Upper lobe of left lung (tissue), 6 donors: ENCODE measurements around the gene HSPA9. TPM values are rescaled to one million over a fixed set of nuclear protein-coding genes. Genes with fewer than 3 reads are reported as not detected.

ENCODE experiments used
- ATAC-seq, 2 donors: fragments of 200-7000 bp; cut with Tn5 transposase; one replicate each; pipeline ENCODE4 v1.9.1; 2022; ENCODE audit warnings: mild to moderate bottlenecking in 2 of 2, moderate library complexity in 2 of 2; ENCODE audit not compliant: low FRiP score in 2 of 2
- DNase-seq, 2 donors: peaks; one replicate each; pipeline ENCODE4 v3.0.0-alpha.2; 2019 to 2020
- H3K27ac ChIP-seq, 4 donors: fragments of 200-600 bp; sonication (generic); one replicate each; pipeline ENCODE4 v1.5.1; 2016 to 2019
- H3K27me3 ChIP-seq, 4 donors: fragments of 200-600 bp; sonication (generic); one replicate each; pipeline ENCODE4 v1.5.1; 2017 to 2019
- H3K36me3 ChIP-seq, 4 donors: fragments of 200-600 bp; sonication (generic); one replicate each; pipeline ENCODE4 v1.5.1; 2016 to 2019
- H3K4me1 ChIP-seq, 4 donors: fragments of 200-600 bp; sonication (generic); one replicate each; pipeline ENCODE4 v1.5.1; 2018 to 2019
- H3K4me3 ChIP-seq, 4 donors: fragments of 200-600 bp; sonication (generic); one replicate each; pipeline ENCODE4 v1.5.1; 2017 to 2019; ENCODE audit warnings: mild to moderate bottlenecking in 2 of 4, moderate library complexity in 1 of 4
- H3K9me3 ChIP-seq, 4 donors: fragments of 200-600 bp; sonication (generic); one replicate each; pipeline ENCODE4 v1.5.1; 2018 to 2019
- EP300 ChIP-seq, 4 donors: sonication (generic); formaldehyde crosslinking; IDR thresholded peaks; one replicate each; pipeline ENCODE4 v1.5.1; 2017; ENCODE audit warnings: antibody characterized with exemption in 4 of 4, control low read depth in 2 of 4
- POLR2A ChIP-seq, 4 donors: fragments of 450-650 bp; IDR thresholded peaks; one replicate each; pipeline ENCODE4 v1.5.1; 2016 to 2017; ENCODE audit warnings: antibody characterized with exemption in 4 of 4, mild to moderate bottlenecking in 2 of 4
- POLR2AphosphoS5 ChIP-seq, 2 donors: sonication (generic); formaldehyde crosslinking; IDR thresholded peaks; one replicate each; pipeline ENCODE4 v1.5.1; 2017; ENCODE audit warnings: antibody characterized with exemption in 2 of 2
- WGBS, 2 donors: methylation state at CpG; one replicate each; pipeline ENCODE4 v1.1.5; 2017 to 2018; 5-methylcytosine and 5-hydroxymethylcytosine counted together
- total RNA-seq, 6 donors: library from RNA; depleted of rRNA in 4 of 6; stranded (reverse); fragments of >200 nt in 4 of 6; gene quantifications; one replicate each; pipeline versions ENCODE4 v1.1.0 to v1.2.1, GENCODE V29; 2016 to 2021
- TF ChIP-seq, protein P1 (sequence below), 6 experiments: fragments of 450-650 bp in 4 of 6; fragments of 200-600 bp in 2 of 6; sonication (generic) in 2 of 6; IDR thresholded peaks; one replicate each; pipeline ENCODE4 v1.5.1; 2016 to 2019; ENCODE audit warnings: antibody characterized with exemption in 6 of 6
- donor health status: DM: no; HTN: no; CAD: no; lungs with moderate emphysema.
- donor health status: DM: no; HTN: yes; CAD: no; lungs with severe emphysema.

The HSPA9 gene
- total RNA-seq, 6 donors from 2014 or later = 66.5 to 195 (median 139) TPM

DNA sequence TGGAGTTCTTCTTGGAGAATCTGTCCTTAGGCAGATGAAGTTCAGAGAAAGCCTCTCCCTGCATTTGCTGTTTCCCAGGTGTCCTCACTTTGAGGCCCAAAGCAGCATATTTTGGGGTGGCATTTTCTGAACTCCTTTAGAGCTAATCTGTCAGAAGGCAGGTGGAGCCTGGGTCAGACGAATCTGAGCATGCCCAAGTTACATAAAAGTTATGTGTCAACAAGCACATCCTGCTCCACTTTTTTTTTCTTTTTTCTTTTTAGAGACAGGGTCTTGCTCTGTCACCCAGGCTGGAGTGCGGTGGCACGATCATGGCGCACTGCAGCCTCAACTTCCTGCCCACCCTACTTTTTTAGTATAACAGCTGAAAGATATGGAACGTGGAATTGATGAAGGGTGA is 41.3 kb upstream of the HSPA9 start:
- H3K36me3 ChIP-seq = no peaks in the 10 kb centered on the region
- H3K9me3 ChIP-seq = no peaks in the 10 kb centered on the region
- H3K27ac ChIP-seq = no peak overlapping the region
- 77 to 85% methylated on average over 5 of the region's 5 CpGs for WGBS, 2 donors
- no peak for TF ChIP-seq POLR2A (IDR thresholded peaks at IDR 0.05)
- TF ChIP-seq POLR2AphosphoS5 (IDR thresholded peaks at IDR 0.05) = no peak
- TF ChIP-seq, protein P1, sequence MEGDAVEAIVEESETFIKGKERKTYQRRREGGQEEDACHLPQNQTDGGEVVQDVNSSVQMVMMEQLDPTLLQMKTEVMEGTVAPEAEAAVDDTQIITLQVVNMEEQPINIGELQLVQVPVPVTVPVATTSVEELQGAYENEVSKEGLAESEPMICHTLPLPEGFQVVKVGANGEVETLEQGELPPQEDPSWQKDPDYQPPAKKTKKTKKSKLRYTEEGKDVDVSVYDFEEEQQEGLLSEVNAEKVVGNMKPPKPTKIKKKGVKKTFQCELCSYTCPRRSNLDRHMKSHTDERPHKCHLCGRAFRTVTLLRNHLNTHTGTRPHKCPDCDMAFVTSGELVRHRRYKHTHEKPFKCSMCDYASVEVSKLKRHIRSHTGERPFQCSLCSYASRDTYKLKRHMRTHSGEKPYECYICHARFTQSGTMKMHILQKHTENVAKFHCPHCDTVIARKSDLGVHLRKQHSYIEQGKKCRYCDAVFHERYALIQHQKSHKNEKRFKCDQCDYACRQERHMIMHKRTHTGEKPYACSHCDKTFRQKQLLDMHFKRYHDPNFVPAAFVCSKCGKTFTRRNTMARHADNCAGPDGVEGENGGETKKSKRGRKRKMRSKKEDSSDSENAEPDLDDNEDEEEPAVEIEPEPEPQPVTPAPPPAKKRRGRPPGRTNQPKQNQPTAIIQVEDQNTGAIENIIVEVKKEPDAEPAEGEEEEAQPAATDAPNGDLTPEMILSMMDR (IDR thresholded peaks at IDR 0.05) = no peak
- no peak for TF ChIP-seq EP300 (IDR thresholded peaks at IDR 0.05)
- no peak for DNase-seq
- ATAC-seq = no peak
- no peak overlapping the region for H3K4me3 ChIP-seq
- H3K27me3 ChIP-seq = no peaks in the 10 kb centered on the region
- peaks cover 5 to 7% (median 6%) of the 10 kb centered on the region in 4 donors for H3K4me1 ChIP-seq

DNA sequence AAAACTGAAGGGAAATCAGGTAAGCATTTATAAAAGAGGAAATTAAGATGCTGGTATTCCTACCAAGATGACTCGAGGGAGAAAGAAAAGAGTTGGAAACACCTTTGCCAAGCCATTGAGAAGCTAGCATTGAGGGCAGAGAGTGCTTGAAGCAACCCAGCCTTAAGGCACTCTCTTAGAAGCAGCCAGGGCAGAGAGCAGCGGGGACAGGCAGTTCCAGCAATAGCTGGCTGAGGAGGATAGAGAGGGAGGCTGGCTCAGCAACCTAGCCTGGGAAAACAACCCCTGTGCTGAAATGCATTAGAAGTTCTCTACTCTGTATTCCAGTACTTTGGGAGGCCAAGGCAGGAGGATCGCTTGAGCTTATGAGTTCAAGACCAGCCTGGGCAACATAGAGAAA is 40.3 kb upstream of the HSPA9 start:
- no peaks in the 10 kb centered on the region for H3K36me3 ChIP-seq
- no peak overlapping the region for H3K27ac ChIP-seq
- DNase-seq = no peak
- no peak for ATAC-seq
- H3K27me3 ChIP-seq = no peaks in the 10 kb centered on the region
- no peak overlapping the region for H3K4me3 ChIP-seq
- H3K4me1 ChIP-seq = peaks cover 15 to 17% (median 16%) of the 10 kb centered on the region in 4 donors
- TF ChIP-seq, protein P1 (IDR thresholded peaks at IDR 0.05) = no peak
- TF ChIP-seq POLR2AphosphoS5 (IDR thresholded peaks at IDR 0.05) = no peak
- WGBS, 2 donors = 88 to 91% methylated on average over 3 of the region's 3 CpGs
- no peaks in the 10 kb centered on the region for H3K9me3 ChIP-seq

DNA sequence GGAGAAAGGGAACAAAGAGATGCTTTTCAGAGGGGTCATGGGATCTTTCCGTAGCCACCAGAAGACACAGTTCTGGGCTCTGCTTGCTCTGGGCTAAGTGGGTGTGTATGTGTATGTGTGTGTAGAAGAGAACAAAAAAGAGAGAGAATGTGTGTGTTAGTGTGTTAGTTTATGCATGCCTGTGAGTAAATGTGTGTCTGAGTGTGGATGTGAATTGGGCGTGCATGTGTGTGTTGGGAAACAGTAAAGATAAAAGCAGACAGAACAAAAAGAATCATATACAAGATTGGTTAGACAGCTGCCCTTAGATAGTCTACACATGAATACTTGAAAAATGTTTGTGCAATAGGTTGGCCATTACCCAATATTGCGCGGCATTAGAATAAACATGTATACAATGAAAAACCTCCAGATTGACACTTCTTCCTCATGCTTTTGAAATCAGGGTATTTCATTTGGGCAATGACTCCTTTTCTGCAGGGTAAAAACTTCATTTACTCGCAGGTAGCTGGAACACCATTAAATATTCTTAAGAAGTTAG is 36.5 kb upstream of the HSPA9 start:
- peak overlapping the region in 3 of 4 donors; percentile 24 to 38 (median 37) for H3K4me3 ChIP-seq
- H3K36me3 ChIP-seq = no peaks in the 10 kb centered on the region
- TF ChIP-seq POLR2A (IDR thresholded peaks at IDR 0.05) = no peak
- TF ChIP-seq EP300 (IDR thresholded peaks at IDR 0.05) = no peak
- TF ChIP-seq, protein P1 (IDR thresholded peaks at IDR 0.05) = no peak
- ATAC-seq (peak in 1 of 2 donors; percentile 14), DNase-seq (no peak)
- 29 to 31% methylated on average over 5 of the region's 5 CpGs for WGBS, 2 donors
- H3K4me1 ChIP-seq = peaks cover 15 to 28% (median 22%) of the 10 kb centered on the region in 4 donors
- H3K9me3 ChIP-seq = no peaks in the 10 kb centered on the region
- no peaks in the 10 kb centered on the region for H3K27me3 ChIP-seq
- peak overlapping the region in 2 of 4 donors; percentile 44 to 64 for H3K27ac ChIP-seq

DNA sequence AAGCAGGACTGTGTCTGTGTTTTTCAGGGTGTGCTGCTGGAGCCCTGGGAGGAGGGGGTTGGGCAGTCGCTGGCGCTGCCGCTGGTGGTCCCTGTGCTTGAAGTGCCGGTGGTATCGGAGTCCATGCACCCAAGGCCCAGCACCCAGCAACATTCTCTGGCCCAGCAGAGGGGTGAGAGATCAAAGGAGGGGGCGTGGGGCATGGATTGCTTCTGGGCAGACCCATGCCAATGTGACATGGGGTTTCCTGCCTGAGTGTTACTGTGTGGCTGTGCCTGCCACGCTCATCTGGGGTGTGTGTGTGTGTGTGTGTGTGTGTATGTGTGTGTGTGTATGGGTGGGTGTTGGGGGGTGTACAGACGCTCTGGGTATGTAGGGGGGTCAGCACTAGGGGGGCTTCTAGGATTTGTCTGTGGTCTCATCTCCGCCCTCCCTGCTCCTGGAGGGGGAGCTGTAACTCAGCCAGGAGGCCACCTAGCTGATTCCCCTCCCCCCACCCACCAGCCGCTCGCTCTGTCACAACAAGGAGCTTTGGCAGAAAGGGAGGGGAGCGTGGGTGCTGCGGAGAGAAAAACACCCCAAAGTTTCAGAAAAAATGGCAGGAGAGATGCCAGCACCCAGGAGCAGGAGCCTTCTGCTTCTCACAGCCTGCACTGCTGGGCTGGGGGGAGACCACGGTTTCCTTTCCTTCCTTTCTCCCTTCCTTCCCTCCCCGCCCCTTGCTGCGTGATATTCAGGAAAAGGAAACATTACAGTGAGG is 35.9 kb upstream of the HSPA9 start:
- H3K9me3 ChIP-seq = no peaks in the 10 kb centered on the region
- H3K36me3 ChIP-seq = no peaks in the 10 kb centered on the region
- no peaks in the 10 kb centered on the region for H3K27me3 ChIP-seq
- H3K27ac ChIP-seq = peak overlapping the region in 3 of 4 donors; percentile 5 to 64 (median 44)
- 5% methylated on average over 7 to 15 of the region's 16 CpGs for WGBS, 2 donors
- no peak for TF ChIP-seq POLR2AphosphoS5 (IDR thresholded peaks at IDR 0.05)
- TF ChIP-seq, protein P1 (IDR thresholded peaks at IDR 0.05) = no peak
- DNase-seq (peak in 1 of 2 donors; percentile 58), ATAC-seq (peak; percentile 30 to 47)
- H3K4me1 ChIP-seq = peaks cover 18 to 31% (median 25%) of the 10 kb centered on the region in 4 donors
- H3K4me3 ChIP-seq = peak overlapping the region; percentile 14 to 38 (median 30)
